Measurements from ENCODE around the gene HLA-DPB1. TPM values are rescaled to one million over a fixed set of nuclear protein-coding genes. Genes with fewer than 3 reads are reported as not detected.

Gene HLA-DPB1
- total RNA-seq, 1 donor = 8.7 TPM

DNA sequence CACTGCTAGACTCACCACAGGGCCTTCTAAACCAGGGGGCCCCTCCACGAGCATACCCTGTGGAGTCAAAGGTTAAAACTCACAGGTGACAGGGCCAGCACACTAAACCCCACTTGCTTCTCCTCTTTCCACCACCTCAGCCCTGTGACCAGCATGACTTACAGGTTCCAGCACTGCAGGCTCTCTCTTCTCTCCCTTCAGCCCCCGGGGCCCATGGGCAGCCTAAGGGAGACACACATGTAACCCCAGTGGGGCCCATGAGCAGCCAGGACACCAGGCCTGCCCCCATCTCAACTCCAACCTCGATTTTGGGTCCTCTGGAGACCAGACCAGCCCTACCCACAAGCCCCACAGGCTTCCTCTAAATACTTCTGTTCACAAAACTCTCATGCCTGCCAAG is 28.0 kb downstream of the HLA-DPB1 start:
- Histone ChIP-seq H3K4me1 (ENCODE audit: insufficient read depth, low read length) (no peaks in the 10 kb centered on the region), H3K27ac (ENCODE audit: low read depth, low read length) (no peak overlapping the region), H3K27me3 (ENCODE audit: insufficient read depth, low read length) (peaks cover 22% of the 10 kb centered on the region), H4K20me1 (ENCODE audit: insufficient read depth, low read length) (no peaks in the 10 kb centered on the region), H3K36me3 (ENCODE audit: insufficient read depth, low read length) (no peaks in the 10 kb centered on the region), H2AFZ (ENCODE audit: low read length) (no peak overlapping the region), H3K4me3 (ENCODE audit: insufficient read depth, low read length) (no peak overlapping the region), H3K79me2 (ENCODE audit: insufficient read depth, low read length) (no peaks in the 10 kb centered on the region), H3K9me3 (ENCODE audit: low read depth, low read length) (no peaks in the 10 kb centered on the region), H3K4me2 (ENCODE audit: insufficient read depth, low read length) (no peak overlapping the region)
- TF ChIP-seq, protein P1, sequence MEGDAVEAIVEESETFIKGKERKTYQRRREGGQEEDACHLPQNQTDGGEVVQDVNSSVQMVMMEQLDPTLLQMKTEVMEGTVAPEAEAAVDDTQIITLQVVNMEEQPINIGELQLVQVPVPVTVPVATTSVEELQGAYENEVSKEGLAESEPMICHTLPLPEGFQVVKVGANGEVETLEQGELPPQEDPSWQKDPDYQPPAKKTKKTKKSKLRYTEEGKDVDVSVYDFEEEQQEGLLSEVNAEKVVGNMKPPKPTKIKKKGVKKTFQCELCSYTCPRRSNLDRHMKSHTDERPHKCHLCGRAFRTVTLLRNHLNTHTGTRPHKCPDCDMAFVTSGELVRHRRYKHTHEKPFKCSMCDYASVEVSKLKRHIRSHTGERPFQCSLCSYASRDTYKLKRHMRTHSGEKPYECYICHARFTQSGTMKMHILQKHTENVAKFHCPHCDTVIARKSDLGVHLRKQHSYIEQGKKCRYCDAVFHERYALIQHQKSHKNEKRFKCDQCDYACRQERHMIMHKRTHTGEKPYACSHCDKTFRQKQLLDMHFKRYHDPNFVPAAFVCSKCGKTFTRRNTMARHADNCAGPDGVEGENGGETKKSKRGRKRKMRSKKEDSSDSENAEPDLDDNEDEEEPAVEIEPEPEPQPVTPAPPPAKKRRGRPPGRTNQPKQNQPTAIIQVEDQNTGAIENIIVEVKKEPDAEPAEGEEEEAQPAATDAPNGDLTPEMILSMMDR (IDR thresholded peaks at IDR 0.05; ENCODE audit: extremely low read depth, low read depth, low read length) = no peak
- no peak for DNase-seq (ENCODE audit: insufficient read length, low spot score, missing footprints)

DNA sequence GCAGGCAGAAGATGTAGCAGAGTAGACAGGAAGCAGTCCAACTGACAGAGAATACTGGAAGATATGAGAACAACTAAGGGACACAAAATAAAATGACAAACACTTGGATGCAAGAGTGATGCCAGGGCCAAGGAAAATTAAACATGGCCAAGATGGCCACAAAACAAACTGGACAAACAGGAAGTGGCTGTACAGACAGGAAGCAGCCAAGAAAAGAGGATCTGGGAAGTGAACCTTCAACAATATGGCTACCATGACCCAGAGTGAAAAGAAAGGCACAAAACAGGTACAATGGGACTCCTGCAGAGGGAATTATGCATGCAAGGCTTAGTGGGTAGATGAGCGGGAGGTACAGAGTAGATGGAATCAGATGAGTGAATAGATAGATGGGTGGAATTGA is 29.1 kb downstream of the HLA-DPB1 start:
- H3K27ac ChIP-seq (ENCODE audit: low read depth, low read length) = no peak overlapping the region

DNA sequence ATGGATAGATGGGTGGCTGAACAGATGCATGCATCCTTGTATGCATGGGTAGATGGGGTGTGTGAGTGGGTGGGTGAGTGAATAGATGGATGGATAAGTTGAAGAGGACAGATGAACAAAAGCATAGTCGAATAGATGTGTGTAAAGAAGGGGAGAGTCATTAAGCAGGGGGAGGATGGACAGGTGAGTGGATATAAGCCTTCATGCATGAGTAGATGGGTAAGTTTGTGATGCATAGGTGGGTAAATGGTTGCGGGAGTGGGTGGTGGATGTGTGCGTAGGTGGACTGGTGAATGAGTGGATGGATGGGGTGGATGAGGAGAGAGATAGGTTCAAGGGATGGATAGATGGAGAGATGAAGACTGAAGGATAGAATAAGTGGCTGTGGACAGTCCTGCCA is 29.6 kb downstream of the HLA-DPB1 start:
- no peak overlapping the region for H3K27ac ChIP-seq (ENCODE audit: low read depth, low read length)
- H3K9me3 ChIP-seq (ENCODE audit: low read depth, low read length) = no peaks in the 10 kb centered on the region
- no peaks in the 10 kb centered on the region for H3K79me2 ChIP-seq (ENCODE audit: insufficient read depth, low read length)
- peaks cover 35% of the 10 kb centered on the region for H3K27me3 ChIP-seq (ENCODE audit: insufficient read depth, low read length)
- H3K4me2 ChIP-seq (ENCODE audit: insufficient read depth, low read length) = no peak overlapping the region
- H3K4me3 ChIP-seq (ENCODE audit: insufficient read depth, low read length) = no peak overlapping the region
- no peaks in the 10 kb centered on the region for H4K20me1 ChIP-seq (ENCODE audit: insufficient read depth, low read length)
- no peak overlapping the region for H2AFZ ChIP-seq (ENCODE audit: low read length)
- H3K4me1 ChIP-seq (ENCODE audit: insufficient read depth, low read length) = no peaks in the 10 kb centered on the region
- no peak for DNase-seq (ENCODE audit: insufficient read length, low spot score, missing footprints)
- no peaks in the 10 kb centered on the region for H3K36me3 ChIP-seq (ENCODE audit: insufficient read depth, low read length)
- TF ChIP-seq, protein P1 (IDR thresholded peaks at IDR 0.05; ENCODE audit: extremely low read depth, low read depth, low read length) = no peak

More for the DNA sequence above, 29.1 kb downstream of the HLA-DPB1 start:
- Histone ChIP-seq H3K36me3 (ENCODE audit: insufficient read depth, low read length) (no peaks in the 10 kb centered on the region), H2AFZ (ENCODE audit: low read length) (no peak overlapping the region), H3K79me2 (ENCODE audit: insufficient read depth, low read length) (no peaks in the 10 kb centered on the region), H4K20me1 (ENCODE audit: insufficient read depth, low read length) (no peaks in the 10 kb centered on the region), H3K4me3 (ENCODE audit: insufficient read depth, low read length) (no peak overlapping the region), H3K4me2 (ENCODE audit: insufficient read depth, low read length) (no peak overlapping the region), H3K9me3 (ENCODE audit: low read depth, low read length) (no peaks in the 10 kb centered on the region), H3K4me1 (ENCODE audit: insufficient read depth, low read length) (no peaks in the 10 kb centered on the region), H3K27me3 (ENCODE audit: insufficient read depth, low read length) (peaks cover 30% of the 10 kb centered on the region)
- TF ChIP-seq, protein P1 (IDR thresholded peaks at IDR 0.05; ENCODE audit: extremely low read depth, low read depth, low read length) = no peak
- no peak for DNase-seq (ENCODE audit: insufficient read length, low spot score, missing footprints)

DNA sequence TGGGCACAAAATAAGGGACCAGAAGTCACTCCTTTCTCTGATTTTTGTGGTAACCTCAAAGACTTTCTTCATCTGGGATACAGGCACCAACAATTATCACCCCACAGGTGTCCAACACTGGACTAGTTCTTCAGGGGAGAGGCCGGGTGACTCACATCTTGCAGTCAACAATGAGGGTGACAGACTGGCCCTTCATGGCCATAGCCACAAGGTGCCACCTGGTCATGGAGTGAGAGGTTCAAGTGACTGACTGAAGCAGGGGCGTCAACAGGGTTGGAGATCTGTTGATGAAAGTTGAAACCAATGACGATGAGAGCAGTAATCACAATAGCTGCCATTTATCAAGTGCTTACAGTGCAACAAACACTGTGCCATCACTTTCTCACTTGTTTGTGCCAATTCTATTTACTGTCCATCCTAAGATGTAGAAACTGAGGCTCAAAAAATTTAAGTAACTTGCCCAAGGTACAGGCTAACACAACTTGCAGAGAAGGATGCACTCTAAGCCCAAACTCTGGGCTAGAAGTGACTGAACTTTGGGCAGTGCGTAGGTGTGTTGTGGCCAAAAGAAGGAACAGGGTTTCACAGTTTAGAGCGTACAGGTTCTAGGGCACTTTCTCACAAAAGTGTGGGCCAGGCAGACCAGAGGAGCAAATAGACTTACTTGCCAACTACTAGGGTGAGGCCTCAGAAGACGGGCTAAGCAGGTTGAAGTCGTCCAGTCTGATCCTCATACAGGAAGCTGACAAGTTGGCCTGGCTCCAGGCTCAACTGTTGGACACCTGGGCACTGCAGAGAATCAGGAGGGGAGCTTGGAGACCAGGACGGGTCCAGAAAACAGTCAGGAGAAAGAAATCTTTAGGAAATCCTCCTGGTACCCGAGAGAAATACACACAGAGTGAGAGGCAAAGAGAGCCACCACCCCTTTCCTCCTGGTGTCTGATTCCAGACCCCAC is 30.4 kb downstream of the HLA-DPB1 start:
- TF ChIP-seq, protein P1 (IDR thresholded peaks at IDR 0.05; ENCODE audit: extremely low read depth, low read depth, low read length) = no peak
- H2AFZ ChIP-seq (ENCODE audit: low read length) = no peak overlapping the region
- H3K36me3 ChIP-seq (ENCODE audit: insufficient read depth, low read length) = no peaks in the 10 kb centered on the region
- H3K9me3 ChIP-seq (ENCODE audit: low read depth, low read length) = no peaks in the 10 kb centered on the region
- H3K79me2 ChIP-seq (ENCODE audit: insufficient read depth, low read length) = no peaks in the 10 kb centered on the region
- no peak overlapping the region for H3K4me2 ChIP-seq (ENCODE audit: insufficient read depth, low read length)
- H3K4me3 ChIP-seq (ENCODE audit: insufficient read depth, low read length) = no peak overlapping the region
- no peaks in the 10 kb centered on the region for H4K20me1 ChIP-seq (ENCODE audit: insufficient read depth, low read length)
- no peak for DNase-seq (ENCODE audit: insufficient read length, low spot score, missing footprints)
- no peak overlapping the region for H3K27ac ChIP-seq (ENCODE audit: low read depth, low read length)
- peaks cover 39% of the 10 kb centered on the region for H3K27me3 ChIP-seq (ENCODE audit: insufficient read depth, low read length)
- H3K4me1 ChIP-seq (ENCODE audit: insufficient read depth, low read length) = no peaks in the 10 kb centered on the region

Data from osteoblast (primary cell).